Measurements from ENCODE around the gene ALOX12B. TPM values are rescaled to one million over a fixed set of nuclear protein-coding genes. Genes with fewer than 3 reads are reported as not detected.

ALOX12B gene
- total and polyA plus RNA-seq, 2 of the 8 experiments (the other 6 are each of a cell fraction or from before 2014, with no cell fraction given), result 0.86 TPM; not detected in 1

- H4K8ac ChIP-seq (ENCODE audit: extremely low read depth, insufficient read depth, low read length), result no peak overlapping the region
- no peak overlapping the region for H3K4me3 ChIP-seq (ENCODE audit: extremely low read depth in 1 of 4, insufficient read depth in 2 of 4, low read depth in 3 of 4, low read length in 4 of 4)
- H3K27me3 ChIP-seq (replicated peaks in 1 of 4; ENCODE audit: control insufficient read depth in 3 of 4, extremely low read depth in 1 of 4, insufficient read depth in 3 of 4, low read length in 3 of 4), result peaks cover 18 to 52% (median 42%) of the 10 kb centered on the region in 4 experiments
- no peaks in the 10 kb centered on the region for H3K79me2 ChIP-seq (ENCODE audit: control insufficient read depth in 1 of 2, insufficient read depth in 2 of 2, low read length in 2 of 2)
- no peak overlapping the region for H3K14ac ChIP-seq (ENCODE audit: insufficient read length)
- no peak overlapping the region for H3K23ac ChIP-seq (ENCODE audit: insufficient read length)
- CTCF ChIA-PET (ENCODE audit: partially characterized antibody), result interaction anchor here (1.2 to 11.6 kb wide), 3 partner anchors 8 to 43 kb away, joined by 3 to 270 read pairs (median 4); no protein-coding TSS in a partner anchor
- H3K56ac ChIP-seq (replicated peaks; ENCODE audit: insufficient read length, low read depth, low read length), result no peak overlapping the region
- H3K36me3 ChIP-seq (ENCODE audit: control insufficient read depth in 2 of 4, insufficient read depth in 4 of 4, low read length in 3 of 4), result no peaks in the 10 kb centered on the region
- H2BK15ac ChIP-seq (ENCODE audit: low read length), result no peak overlapping the region
- H4K5ac ChIP-seq (ENCODE audit: insufficient read length, low read depth, low read length), result no peak overlapping the region
- H3K4me1 ChIP-seq (replicated peaks in 1 of 4; ENCODE audit: control insufficient read depth in 3 of 4, insufficient read depth in 4 of 4, low read length in 3 of 4), result peaks cover 7 to 24% (median 12%) of the 10 kb centered on the region in 4 experiments
- peaks cover 3 to 6% of the 10 kb centered on the region in 2 experiments for H4K20me1 ChIP-seq (replicated peaks in 1 of 2; ENCODE audit: control insufficient read depth in 1 of 2, insufficient read depth in 2 of 2, low read length in 2 of 2)
- peak overlapping the region; percentile 51; the same call in 1 of the 2 replicates for H3K18ac ChIP-seq (ENCODE audit: extremely low read depth, low read length)
- no peak overlapping the region for H4K91ac ChIP-seq (replicated peaks; ENCODE audit: insufficient read length, low read length)
- H3K79me1 ChIP-seq (ENCODE audit: low read depth, low read length), result no peaks in the 10 kb centered on the region; the same call in 1 of the 2 replicates
- no peak overlapping the region for H2BK5ac ChIP-seq (ENCODE audit: low read depth, low read length)
- H2BK12ac ChIP-seq (ENCODE audit: low read depth, low read length), result no peak overlapping the region
- H3K27ac ChIP-seq (ENCODE audit: low read depth, low read length), result no peak overlapping the region
- WGBS, 2 experiments (ENCODE audit: extremely low coverage in 1 of 2, insufficient coverage in 1 of 2, insufficient read length in 1 of 2, insufficient replicate concordance in 2 of 2, low coverage in 1 of 2, low lambda C conversion rate in 2 of 2, missing lambda C conversion rate in 1 of 2), result 68% methylated on average over 15 of the region's 15 CpGs; no CpG with 5 or more reads in 1 of the 2 experiments
- no peaks in the 10 kb centered on the region for H3K9me3 ChIP-seq (ENCODE audit: insufficient read depth in 2 of 2, low read depth in 1 of 2, low read length in 1 of 2)
- H3K4ac ChIP-seq (replicated peaks; ENCODE audit: insufficient read length, low read depth, low read length), result no peak overlapping the region
- FAIRE-seq (no peak), DNase-seq (ENCODE audit: low read depth in 1 of 2, low spot score in 2 of 2) (no peak)
- H2AFZ ChIP-seq (ENCODE audit: low read length), result no peak overlapping the region
- TF ChIP-seq NRF1 (IDR thresholded peaks at IDR 0.05; ENCODE audit: low read depth, low read length) (no peak), YY1 (IDR thresholded peaks at IDR 0.05; ENCODE audit: low read depth, low read length) (0 out of 2 replicates have a peak, but pooled peaks have one; percentile 17)
- peak overlapping the region; percentile 67; the same call in 1 of the 2 replicates for H2AK5ac ChIP-seq (ENCODE audit: low read depth, low read length)
- no peak overlapping the region for H3K4me2 ChIP-seq (ENCODE audit: insufficient read depth in 1 of 2, low read depth in 2 of 2, low read length in 2 of 2)
- POLR2A ChIA-PET (ENCODE audit: partially characterized antibody), result interaction anchor here (1.7 kb wide), 1 partner anchor 210 kb away, joined by 3 read pairs; the partner anchor contains the start of gene NAA38
- no peak overlapping the region for H3K9ac ChIP-seq (replicated peaks in 1 of 4; ENCODE audit: extremely low read depth in 1 of 4, low read depth in 3 of 4, low read length in 3 of 4)
- no peak overlapping the region for H2BK120ac ChIP-seq (replicated peaks; ENCODE audit: low read depth, low read length)
- H2BK20ac ChIP-seq (ENCODE audit: low read length), result no peak overlapping the region
- peaks cover 9% of the 10 kb centered on the region; the same call in 1 of the 2 replicates for H3K23me2 ChIP-seq (ENCODE audit: low read depth, low read length)
These were observed 20.4 kb downstream of the ALOX12B start for GRCh38 chr17:8066841-8067775.
